ENCODE data around the gene B3GAT2. TPM values are rescaled to one million over a fixed set of nuclear protein-coding genes. Genes with fewer than 3 reads are reported as not detected.

The B3GAT2 gene
- polyA plus RNA-seq, 2 of the 4 experiments (the other 2 are of a cell fraction), result 0.05 to 0.10 TPM

GRCh38 chr6:70997379-70997778 is 40.5 kb upstream of the B3GAT2 start (continued):
- TF ChIP-seq HMGXB4 (CRISPR knock-in tag; IDR thresholded peaks at IDR 0.05; ENCODE audit: borderline replicate concordance) (no peak), TP53 (CRISPR knock-in tag; IDR thresholded peaks at IDR 0.05) (no peak), EHMT2 (IDR thresholded peaks at IDR 0.05; ENCODE audit: low read depth) (no peak), HOXB13 (CRISPR knock-in tag; IDR thresholded peaks at IDR 0.05; ENCODE audit: low read depth) (no peak), RAD21 (conservative IDR thresholded peaks at IDR 0.05 in 1 of 2, IDR thresholded peaks at IDR 0.05 in 1 of 2) (no peak), ZNF302 (CRISPR knock-in tag; IDR thresholded peaks at IDR 0.05) (no peak), RCOR1 (IDR thresholded peaks at IDR 0.05; ENCODE audit: low read depth, low read length) (no peak), RFX5 (IDR thresholded peaks at IDR 0.05) (no peak)
- TF ChIP-seq, protein P1, sequence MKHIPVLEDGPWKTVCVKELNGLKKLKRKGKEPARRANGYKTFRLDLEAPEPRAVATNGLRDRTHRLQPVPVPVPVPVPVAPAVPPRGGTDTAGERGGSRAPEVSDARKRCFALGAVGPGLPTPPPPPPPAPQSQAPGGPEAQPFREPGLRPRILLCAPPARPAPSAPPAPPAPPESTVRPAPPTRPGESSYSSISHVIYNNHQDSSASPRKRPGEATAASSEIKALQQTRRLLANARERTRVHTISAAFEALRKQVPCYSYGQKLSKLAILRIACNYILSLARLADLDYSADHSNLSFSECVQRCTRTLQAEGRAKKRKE (CRISPR knock-in tag; IDR thresholded peaks at IDR 0.05; ENCODE audit: low read depth), result no peak

DNA sequence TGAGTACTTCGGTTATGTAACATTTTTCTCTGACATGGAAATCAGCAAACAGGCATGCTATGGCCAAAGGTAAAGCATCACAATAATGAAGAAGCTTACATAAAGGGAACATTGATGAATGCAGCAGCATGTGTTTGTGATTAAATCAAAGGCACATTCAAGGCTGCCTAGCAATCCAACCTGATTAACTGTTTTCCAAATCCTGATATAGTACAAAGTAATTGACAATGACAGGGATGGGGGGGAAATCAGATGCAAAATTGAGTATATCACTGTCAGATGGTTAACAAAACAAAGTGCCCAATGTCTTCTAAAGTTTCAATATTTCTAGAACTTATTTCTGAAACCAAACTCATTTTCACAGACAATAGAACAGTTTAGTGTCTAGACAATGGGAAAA is 39.2 kb upstream of the B3GAT2 start:
- FAIRE-seq (no peak), ATAC-seq (no peak), DNase-seq (ENCODE audit: low read depth in 1 of 2, low spot score in 1 of 2) (no peak)
- Histone ChIP-seq H3K4me3 (no peak overlapping the region), H3K9me3 (no peaks in the 10 kb centered on the region), H3K4me1 (no peaks in the 10 kb centered on the region), H3K4me2 (no peak overlapping the region), H3K27ac (no peak overlapping the region)
- ChIA-PET CTCF (no interaction called here), POLR2A (no interaction called here)
- WGBS (ENCODE audit: missing lambda C conversion rate), result 0% methylated on average over 1 of the region's 1 CpG
- TF ChIP-seq HOXB13 (CRISPR knock-in tag; IDR thresholded peaks at IDR 0.05; ENCODE audit: low read depth), result no peak
- no peak for TF ChIP-seq CHD4 (IDR thresholded peaks at IDR 0.05; ENCODE audit: borderline replicate concordance)
- no peak for TF ChIP-seq RNF2 (IDR thresholded peaks at IDR 0.05; ENCODE audit: borderline replicate concordance, low read depth)
- TF ChIP-seq, protein P1 (CRISPR knock-in tag; IDR thresholded peaks at IDR 0.05; ENCODE audit: low read depth), result no peak

DNA sequence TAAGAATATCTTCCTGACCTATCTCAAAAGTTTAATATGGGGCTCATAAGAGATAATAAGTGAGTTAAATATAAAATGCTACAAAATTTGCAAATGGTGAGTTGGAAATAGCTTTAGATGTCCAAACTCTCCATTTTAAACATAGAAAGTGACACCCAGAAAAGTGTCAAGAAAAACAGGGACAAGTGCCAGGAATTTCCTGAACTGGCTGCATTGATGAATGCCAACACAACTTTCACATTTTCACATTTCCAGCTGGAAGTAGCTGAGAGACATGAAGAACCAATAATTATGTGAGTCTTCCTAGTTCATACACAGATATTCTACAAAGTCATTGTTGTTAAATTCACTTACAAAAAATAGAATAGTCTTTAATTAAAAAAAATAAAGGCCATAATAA is 38.6 kb upstream of the B3GAT2 start:
- H3K4me3 ChIP-seq, result no peak overlapping the region
- TF ChIP-seq RNF2 (IDR thresholded peaks at IDR 0.05; ENCODE audit: borderline replicate concordance, low read depth), result no peak
- no peak for TF ChIP-seq ZC3H11A (IDR thresholded peaks at IDR 0.05)
- H3K9me3 ChIP-seq, result no peaks in the 10 kb centered on the region
- POLR2A ChIA-PET, result no interaction called here
- FAIRE-seq (no peak), DNase-seq (ENCODE audit: low read depth in 1 of 2, low spot score in 1 of 2) (no peak), ATAC-seq (no peak)
- no peaks in the 10 kb centered on the region for H3K4me1 ChIP-seq
- H3K4me2 ChIP-seq, result no peak overlapping the region
- CTCF ChIA-PET, result interaction anchor here (1.4 to 1.8 kb wide), 2 partner anchors 17 to 40 kb away, joined by 4 to 5 read pairs; no protein-coding TSS in a partner anchor
- H3K27ac ChIP-seq, result no peak overlapping the region

DNA sequence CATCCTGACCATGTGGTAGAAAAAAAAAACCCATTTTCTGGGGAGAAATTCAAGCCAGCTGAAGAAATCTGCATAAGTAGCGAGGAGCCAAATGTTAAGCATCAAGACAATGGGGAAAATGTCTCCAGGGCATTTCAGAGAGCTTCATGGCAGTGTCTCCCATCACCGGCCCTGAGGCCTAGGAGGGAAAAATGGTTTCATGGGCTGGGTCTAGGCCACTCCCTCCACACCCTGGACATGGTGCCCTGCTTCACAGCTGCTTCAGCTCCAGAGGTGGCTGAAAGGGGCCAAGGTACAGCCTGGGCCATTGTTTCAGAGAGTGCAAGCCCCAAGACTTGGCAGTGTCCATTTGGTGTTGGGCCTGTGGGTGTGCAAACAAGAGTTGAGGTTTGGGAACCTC is 34.4 kb upstream of the B3GAT2 start:
- 48% methylated on average over 2 of the region's 2 CpGs for WGBS (ENCODE audit: missing lambda C conversion rate)
- Histone ChIP-seq H3K4me1 (no peaks in the 10 kb centered on the region), H3K27ac (no peak overlapping the region), H3K9me3 (no peaks in the 10 kb centered on the region), H3K4me2 (no peak overlapping the region), H3K4me3 (no peak overlapping the region)
- ChIA-PET CTCF (no interaction called here), POLR2A (no interaction called here)
- DNase-seq (ENCODE audit: low read depth in 1 of 2, low spot score in 1 of 2) (no peak), FAIRE-seq (no peak), ATAC-seq (no peak)
- no peak for TF ChIP-seq EP300 (IDR thresholded peaks at IDR 0.05)
- TF ChIP-seq BHLHE40 (IDR thresholded peaks at IDR 0.05; ENCODE audit: low read depth, low read length), result no peak
- no peak for TF ChIP-seq FOSL2 (IDR thresholded peaks at IDR 0.05)
- TF ChIP-seq FOSL2 (CRISPR knock-in tag; IDR thresholded peaks at IDR 0.05), result no peak
- no peak for TF ChIP-seq TFCP2L1 (CRISPR knock-in tag; IDR thresholded peaks at IDR 0.05)
- TF ChIP-seq POLR2AphosphoS2 (conservative IDR thresholded peaks at IDR 0.05; ENCODE audit: low read length), result no peak
- no peak for TF ChIP-seq ELK1 (IDR thresholded peaks at IDR 0.05; ENCODE audit: low read depth, low read length)
- TF ChIP-seq GATA3 (IDR thresholded peaks at IDR 0.05; ENCODE audit: borderline replicate concordance), result no peak
- TF ChIP-seq ZNF302 (CRISPR knock-in tag; IDR thresholded peaks at IDR 0.05), result no peak
- TF ChIP-seq KDM1A (IDR thresholded peaks at IDR 0.05; ENCODE audit: low read depth), result no peak
- no peak for TF ChIP-seq NR3C1 (IDR thresholded peaks at IDR 0.05)
- no peak for TF ChIP-seq FOSB (CRISPR knock-in tag; IDR thresholded peaks at IDR 0.05)
- TF ChIP-seq PHF8 (IDR thresholded peaks at IDR 0.05; ENCODE audit: borderline replicate concordance, low read depth), result no peak
- TF ChIP-seq, protein P1 (CRISPR knock-in tag; IDR thresholded peaks at IDR 0.05; ENCODE audit: low read depth), result no peak
- TF ChIP-seq POLR2A (IDR thresholded peaks at IDR 0.05; ENCODE audit: low read length), result no peak
- TF ChIP-seq, protein P2, sequence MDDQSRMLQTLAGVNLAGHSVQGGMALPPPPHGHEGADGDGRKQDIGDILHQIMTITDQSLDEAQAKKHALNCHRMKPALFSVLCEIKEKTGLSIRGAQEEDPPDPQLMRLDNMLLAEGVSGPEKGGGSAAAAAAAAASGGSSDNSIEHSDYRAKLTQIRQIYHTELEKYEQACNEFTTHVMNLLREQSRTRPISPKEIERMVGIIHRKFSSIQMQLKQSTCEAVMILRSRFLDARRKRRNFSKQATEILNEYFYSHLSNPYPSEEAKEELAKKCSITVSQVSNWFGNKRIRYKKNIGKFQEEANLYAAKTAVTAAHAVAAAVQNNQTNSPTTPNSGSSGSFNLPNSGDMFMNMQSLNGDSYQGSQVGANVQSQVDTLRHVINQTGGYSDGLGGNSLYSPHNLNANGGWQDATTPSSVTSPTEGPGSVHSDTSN (IDR thresholded peaks at IDR 0.05), result no peak
- TF ChIP-seq CEBPB (IDR thresholded peaks at IDR 0.05), result no peak
- no peak for TF ChIP-seq CHD4 (IDR thresholded peaks at IDR 0.05; ENCODE audit: borderline replicate concordance)
